PC-3 (cell line): ENCODE data around the gene PPARG. TPM values are rescaled to one million over a fixed set of nuclear protein-coding genes. Genes with fewer than 3 reads are reported as not detected.
A peak's percentile ranks its signal among the peaks of the same experiment; 100 is the strongest.

Source experiments
- ATAC-seq: fragments of 200-7000 bp; cut with Tn5 transposase; 2 replicates; pipeline ENCODE4 v1.9.1; 2020; ENCODE audit warnings: mild to moderate bottlenecking, moderate library complexity
- BruUV-seq: library from RNA; stranded (reverse); fragments of 400-500 nt; replicated peaks from 2 replicates; lab custom pipeline; 2021; lab: Mats Ljungman, UMichigan
- CTCF ChIA-PET: fragments of 300-600 bp; sonication (Branson Sonifier 250); formaldehyde crosslinking; loops from one replicate; lab custom pipeline; 2022; ENCODE audit warnings: antibody characterized with exemption; lab: Charles Lee
- POLR2A ChIA-PET: fragments of 300-600 bp; sonication (Branson Sonifier 250); formaldehyde crosslinking; loops from one replicate; lab custom pipeline; 2022; ENCODE audit warnings: antibody characterized with exemption; ENCODE audit not compliant: unreplicated experiment; lab: Charles Lee
- DNase-seq: peaks from one replicate; pipeline ENCODE4 v3.0.0-alpha.2; 2015
- H2AFZ ChIP-seq: fragments of 300-600 bp; sonication (generic); 2 replicates; pipeline ENCODE4 v1.6.0; 2016; ENCODE audit warnings: antibody characterized with exemption, low read length
- H3F3A ChIP-seq: fragments of 300-600 bp; sonication (generic); one replicate; pipeline ENCODE4 v1.6.0; 2017; ENCODE audit warnings: antibody characterized with exemption, low read length, control low read depth, mild to moderate bottlenecking; ENCODE audit not compliant: unreplicated experiment
- H3K27ac ChIP-seq: fragments of 300-600 bp; sonication (generic); 2 replicates; pipeline ENCODE4 v1.5.1; 2016; ENCODE audit warnings: mild to moderate bottlenecking, low read length
- H3K27me3 ChIP-seq: fragments of 300-600 bp; sonication (generic); 2 replicates; pipeline ENCODE4 v1.6.1; 2016; ENCODE audit warnings: low read length, mixed read lengths
- H3K36me3 ChIP-seq: fragments of 300-600 bp; sonication (generic); 2 replicates; pipeline ENCODE4 v1.6.1; 2016; ENCODE audit warnings: low read depth, mixed run types, low read length, mixed read lengths
- H3K4me1 ChIP-seq: fragments of 300-600 bp; sonication (generic); 2 replicates; pipeline ENCODE4 v1.5.1; 2016; ENCODE audit warnings: low read length; ENCODE audit not compliant: insufficient read depth
- H3K4me2 ChIP-seq: fragments of 300-600 bp; sonication (generic); 2 replicates; pipeline ENCODE4 v1.6.0; 2016; ENCODE audit warnings: low read length
- H3K4me3 ChIP-seq: fragments of 300-600 bp; sonication (generic); 2 replicates; pipeline ENCODE4 v1.5.1; 2016; ENCODE audit warnings: mild to moderate bottlenecking, low read length, mixed read lengths
- H3K79me2 ChIP-seq: fragments of 300-600 bp; sonication (generic); 2 replicates; pipeline ENCODE4 v1.6.1; 2017; ENCODE audit warnings: low read length, mixed read lengths
- H3K9ac ChIP-seq: fragments of 300-600 bp; sonication (generic); 2 replicates; pipeline ENCODE4 v1.6.0; 2016; ENCODE audit warnings: mild to moderate bottlenecking, low read length
- H3K9me2 ChIP-seq: fragments of 300-600 bp; sonication (generic); replicated peaks from 2 replicates; pipeline ENCODE4 v1.6.1; 2016; ENCODE audit warnings: mixed run types, low read length, mixed read lengths
- H3K9me3 ChIP-seq: fragments of 300-600 bp; sonication (generic); 2 replicates; pipeline ENCODE4 v1.6.1; 2016; ENCODE audit warnings: low read length, mixed read lengths
- H4K20me1 ChIP-seq: fragments of 300-600 bp; sonication (generic); 2 replicates; pipeline ENCODE4 v1.6.1; 2016; ENCODE audit warnings: low read length, mixed read lengths
- CTCF ChIP-seq: fragments of 300-600 bp; sonication (generic); conservative IDR thresholded peaks from 2 replicates; pipeline ENCODE4 v1.5.1; 2017; ENCODE audit warnings: antibody characterized with exemption, low read depth, mild to moderate bottlenecking, low read length
- EZH2 ChIP-seq: fragments of 300-600 bp; sonication (generic); IDR thresholded peaks from one replicate; pipeline ENCODE4 v1.6.1; 2017; ENCODE audit warnings: antibody characterized with exemption, mild to moderate bottlenecking, low read length; ENCODE audit not compliant: unreplicated experiment
- EZH2phosphoT487 ChIP-seq: fragments of 300-600 bp; sonication (generic); IDR thresholded peaks from 2 replicates; pipeline ENCODE4 v1.6.1; 2018; ENCODE audit warnings: mild to moderate bottlenecking, antibody characterized with exemption, low read length, borderline replicate concordance
- intact Hi-C: fragments of 100-400 bp; cut with micrococcal nuclease; formaldehyde crosslinking; loops from 2 replicates; pipeline ENCODE4 v1.9.0; 2023
- total RNA-seq: library from RNA; depleted of rRNA; stranded (reverse); fragments of >200 nt; gene quantifications from 2 replicates; pipeline ENCODE4 v1.2.3, GENCODE V29; 2014

PPARG gene
- total RNA-seq, 1 experiment from 2014 or later = 250 TPM

- Histone ChIP-seq H4K20me1 (peaks cover 22% of the 10 kb centered on the region), H3K4me3 (peak overlapping the region; percentile 67; the same call in 1 of the 2 replicates), H3K79me2 (peaks cover 45% of the 10 kb centered on the region), H3F3A (peaks cover 7% of the 10 kb centered on the region), H2AFZ (no peak overlapping the region), H3K27ac (no peak overlapping the region), H3K4me2 (peak overlapping the region; percentile 83), H3K4me1 (peaks cover 10% of the 10 kb centered on the region), H3K9ac (no peak overlapping the region), H3K9me2 (no peaks in the 10 kb centered on the region), H3K9me3 (no peaks in the 10 kb centered on the region), H3K36me3 (peaks cover 15% of the 10 kb centered on the region), H3K27me3 (no peaks in the 10 kb centered on the region)
- no TSS peak for BruUV-seq
- ATAC-seq (no peak), DNase-seq (no peak)
- intact Hi-C loops = no loop called here
- ChIA-PET CTCF (no interaction called here), POLR2A (no interaction called here)
- no peak for TF ChIP-seq CTCF
- TF ChIP-seq EZH2 = no peak
- no peak for TF ChIP-seq EZH2phosphoT487
These were observed 2.4 kb upstream of the PPARG start for GRCh38 chr3:12286504-12286903.

- Histone ChIP-seq H2AFZ (peak overlapping the region; percentile 72), H3F3A (peaks cover 7% of the 10 kb centered on the region), H3K9ac (peak overlapping the region; percentile 42), H3K9me2 (no peaks in the 10 kb centered on the region), H3K27ac (peak overlapping the region; percentile 22; the same call in 1 of the 2 replicates), H3K27me3 (no peaks in the 10 kb centered on the region), H3K4me1 (peaks cover 12% of the 10 kb centered on the region), H4K20me1 (peaks cover 28% of the 10 kb centered on the region), H3K36me3 (peaks cover 20% of the 10 kb centered on the region), H3K9me3 (no peaks in the 10 kb centered on the region), H3K4me2 (peak overlapping the region; percentile 83), H3K79me2 (peaks cover 51% of the 10 kb centered on the region), H3K4me3 (peak overlapping the region; percentile 67)
- ATAC-seq (peak; percentile 37), DNase-seq (peak; percentile 52)
- ChIA-PET CTCF (interaction anchor here (0.6 kb wide), 1 partner anchor 193 kb away, joined by 3 read pairs; no protein-coding TSS in a partner anchor), POLR2A (no interaction called here)
- TF ChIP-seq EZH2 (no peak), EZH2phosphoT487 (no peak), CTCF (no peak; the same call in 1 of the 2 replicates)
- intact Hi-C loops = loop anchor here (1.0 kb wide), 1 partner anchor 65 kb away; no protein-coding TSS in a partner anchor
- BruUV-seq = TSS peak; percentile 26
These were observed 1.7 kb upstream of the PPARG start for GRCh38 chr3:12286927-12287726.
